GM12891 (cell line): ENCODE measurements around the gene OLR1.

Source experiments
- PAX5 ChIP-seq: IDR thresholded peaks from 2 replicates; pipeline ENCODE4 v1.6.1; 2011; ENCODE audit warnings: low read length, moderate library complexity, mild to moderate bottlenecking; ENCODE audit not compliant: insufficient read depth, severe bottlenecking
- POLR2A ChIP-seq: IDR thresholded peaks from 2 replicates; pipeline ENCODE4 v1.6.1; 2011; ENCODE audit warnings: low read depth, low read length, control low read depth
- POLR2AphosphoS5 ChIP-seq: IDR thresholded peaks from 2 replicates; pipeline ENCODE4 v1.6.1; 2011; ENCODE audit warnings: low read depth, low read length, control low read depth
- SPI1 ChIP-seq: IDR thresholded peaks from 2 replicates; pipeline ENCODE4 v1.6.1; 2011; ENCODE audit warnings: low read depth, low read length, control low read depth
- TAF1 ChIP-seq: IDR thresholded peaks from 2 replicates; pipeline ENCODE4 v1.6.1; 2011; ENCODE audit warnings: low read depth, low read length, control low read depth

GRCh38 chr12:10210225-10210624, 38.3 kb upstream of the OLR1 start:
- TF ChIP-seq POLR2A (no peak), TAF1 (no peak), SPI1 (no peak), POLR2AphosphoS5 (no peak), PAX5 (no peak)
